HG03565 (cell line): ENCODE data around the gene CACNA1B.
"Not testable (repeated sequence)": the region's sequence is repeated elsewhere in the genome, so short reads cannot be mapped to it uniquely, and the experiment has no call there.

Experiments
- ATAC-seq: cut with Tn5 transposase; IDR thresholded peaks from one replicate; pipeline ENCODE4 v1.9.1; 2021; ENCODE audit warnings: mild to moderate bottlenecking, moderate library complexity; ENCODE audit not compliant: unreplicated experiment

Gene CACNA1B

DNA sequence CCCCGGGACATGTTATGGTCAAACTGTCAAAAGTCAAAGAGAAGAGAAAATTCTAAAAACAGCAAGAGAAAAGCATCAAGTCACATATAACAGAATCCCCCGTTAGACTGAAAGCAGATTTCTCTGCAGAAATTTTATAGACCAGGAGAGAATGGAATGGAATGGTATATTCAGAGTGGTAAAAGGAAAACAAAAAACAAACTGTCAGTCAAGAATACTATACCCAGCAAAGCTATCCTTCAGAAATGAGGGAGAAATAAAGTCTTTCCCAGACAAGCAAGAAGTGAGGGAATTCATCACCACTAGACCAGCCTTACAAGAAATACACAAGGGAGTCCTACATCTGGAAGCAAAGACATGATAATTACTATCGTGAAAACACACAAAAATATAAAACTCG is 208.0 kb downstream of the CACNA1B start:
- no peak for ATAC-seq

DNA sequence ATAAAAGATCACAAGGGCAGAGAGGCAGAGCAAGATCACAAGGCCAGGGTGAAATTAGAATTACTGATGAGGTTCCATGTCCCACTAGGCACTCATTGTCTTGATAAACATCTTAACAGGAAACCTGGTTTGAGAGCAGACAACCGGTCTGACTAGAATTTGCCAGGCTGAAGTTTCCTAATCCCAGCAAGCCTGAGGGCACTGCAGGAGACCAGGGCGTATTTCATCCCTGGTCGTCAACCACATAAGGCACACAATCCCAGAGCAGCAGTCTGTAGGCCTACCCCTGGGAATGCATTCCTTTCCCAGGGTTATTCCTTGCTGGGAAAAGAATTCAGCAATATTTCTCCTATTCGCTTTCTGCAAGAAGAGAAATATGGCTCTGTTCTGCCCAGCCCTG is 214.5 kb downstream of the CACNA1B start:
- not testable (repeated sequence) for ATAC-seq

DNA sequence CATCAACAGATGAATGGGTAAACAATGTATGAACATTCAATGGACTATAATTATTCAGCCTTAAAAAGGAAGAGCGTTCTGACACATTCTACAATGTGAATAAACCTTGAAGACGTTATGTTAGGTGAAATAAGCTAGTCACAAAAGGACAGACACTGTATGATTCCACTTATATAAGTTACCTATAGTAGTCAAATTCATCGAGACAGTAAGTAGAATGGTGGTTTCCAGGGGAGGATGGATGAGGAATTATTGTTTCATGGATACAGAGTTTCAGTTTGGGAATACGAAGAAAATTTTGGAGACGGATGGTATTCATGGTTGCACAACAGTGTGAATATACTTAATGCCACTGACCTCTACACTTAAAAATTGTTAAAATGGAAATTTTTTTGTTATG is 216.4 kb downstream of the CACNA1B start:
- ATAC-seq = no peak

DNA sequence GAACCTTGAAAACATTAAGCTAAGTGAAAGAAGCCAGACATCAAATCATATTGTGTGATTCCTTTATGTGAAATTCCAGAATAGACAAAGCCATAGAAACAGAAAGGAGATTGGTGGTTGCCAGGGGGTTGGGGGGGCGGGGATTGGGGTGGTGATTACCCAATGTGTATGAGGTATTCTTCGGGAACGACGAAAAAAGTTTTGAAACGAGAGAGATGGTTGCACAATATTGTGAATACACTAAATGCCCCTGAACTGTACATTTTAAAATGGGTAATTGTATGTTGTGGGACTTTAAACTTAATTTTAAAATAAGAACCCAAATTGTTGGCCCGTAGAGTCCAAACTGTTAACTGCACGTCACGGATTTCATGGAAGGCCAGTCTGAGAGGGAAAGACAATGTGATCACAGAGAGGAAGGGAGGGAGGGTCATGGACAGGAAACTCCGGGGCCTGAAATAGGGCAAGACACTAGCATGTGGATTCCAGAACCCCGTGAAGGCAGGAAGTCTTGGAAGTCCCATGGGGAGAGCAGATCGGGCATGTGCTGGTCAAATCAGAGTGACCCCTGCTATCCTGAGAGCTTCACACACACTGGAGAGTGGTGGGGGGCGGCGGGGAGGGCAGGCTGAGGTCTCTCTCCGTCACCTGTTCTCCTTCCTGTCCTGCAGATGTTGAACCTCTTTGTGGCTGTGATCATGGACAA is 218.4 kb downstream of the CACNA1B start:
- ATAC-seq = no peak

DNA sequence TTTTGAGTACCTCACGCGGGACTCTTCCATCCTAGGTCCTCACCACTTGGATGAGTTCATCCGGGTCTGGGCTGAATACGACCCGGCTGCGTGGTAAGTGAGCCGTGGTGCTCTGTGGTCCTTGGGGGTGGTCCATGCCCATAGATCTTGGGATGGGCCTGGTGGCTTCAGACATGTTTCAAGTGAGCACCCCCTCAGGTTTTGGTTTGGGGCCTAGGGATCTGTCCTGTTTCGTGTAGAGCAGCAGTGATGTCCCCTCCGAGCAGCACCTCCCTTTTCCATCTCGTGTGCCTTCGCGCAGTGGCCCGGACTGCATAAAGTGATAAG is 218.9 kb downstream of the CACNA1B start:
- ATAC-seq = no peak

DNA sequence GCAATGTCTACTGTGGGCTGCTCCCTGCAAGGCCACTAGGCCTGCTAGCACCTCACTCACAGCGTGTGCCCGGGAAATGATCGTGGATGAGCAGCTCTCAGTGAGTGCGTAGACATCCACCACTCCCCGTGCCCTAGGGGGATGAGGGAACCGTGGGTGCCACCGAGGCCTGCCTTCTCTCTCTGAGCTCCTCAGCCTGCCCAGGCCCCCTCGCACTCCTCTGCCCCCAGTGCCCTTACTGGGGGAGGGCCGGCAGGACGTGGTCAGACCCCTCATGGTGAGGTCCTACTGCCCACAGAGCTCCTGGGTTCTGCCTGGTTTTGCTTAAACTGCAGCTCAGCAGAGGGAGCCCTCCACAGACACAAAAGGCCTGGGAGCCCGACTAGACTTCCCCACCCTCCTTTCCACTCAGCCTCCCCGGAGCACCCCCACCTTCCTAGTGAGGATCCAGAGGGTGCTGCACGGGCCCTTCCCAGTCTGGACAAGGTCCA is 220.0 kb downstream of the CACNA1B start:
- no peak for ATAC-seq

DNA sequence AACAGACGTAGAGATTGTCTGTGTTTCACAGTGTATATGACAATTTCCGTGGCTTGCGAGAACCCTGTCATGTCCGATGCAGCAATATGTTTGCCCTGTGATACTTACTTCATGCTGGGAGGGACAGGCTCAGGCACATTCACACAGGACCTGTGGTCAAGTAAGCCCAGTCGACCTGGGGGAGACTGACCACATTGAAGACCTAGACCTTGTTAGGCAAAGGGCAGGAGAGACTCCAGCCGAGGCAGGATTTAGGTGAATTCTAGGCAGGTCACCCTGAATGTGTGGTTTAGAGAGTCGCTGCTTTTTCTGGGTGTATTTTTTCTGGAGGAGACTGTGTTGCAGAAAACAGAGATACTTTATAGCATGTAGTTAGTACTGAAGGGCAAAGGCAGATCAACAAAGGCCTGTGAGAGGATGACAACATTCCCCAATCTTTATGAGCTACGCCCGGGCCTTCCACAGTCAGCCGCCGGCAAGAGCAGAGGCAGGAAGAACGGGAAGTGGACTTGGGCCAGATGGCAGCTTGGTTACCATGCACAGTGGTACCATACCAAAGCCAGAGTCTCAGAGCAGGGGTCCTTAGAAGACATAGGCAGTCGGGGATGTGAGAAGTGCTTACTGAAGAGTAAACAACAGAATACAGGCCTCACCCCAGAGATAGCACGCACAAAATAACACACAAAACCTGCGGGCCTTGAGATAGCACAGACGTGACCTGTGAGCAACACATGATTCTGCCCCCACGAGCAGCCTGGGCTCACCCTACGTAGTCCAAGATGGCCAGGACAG is 220.7 kb downstream of the CACNA1B start:
- no peak for ATAC-seq

DNA sequence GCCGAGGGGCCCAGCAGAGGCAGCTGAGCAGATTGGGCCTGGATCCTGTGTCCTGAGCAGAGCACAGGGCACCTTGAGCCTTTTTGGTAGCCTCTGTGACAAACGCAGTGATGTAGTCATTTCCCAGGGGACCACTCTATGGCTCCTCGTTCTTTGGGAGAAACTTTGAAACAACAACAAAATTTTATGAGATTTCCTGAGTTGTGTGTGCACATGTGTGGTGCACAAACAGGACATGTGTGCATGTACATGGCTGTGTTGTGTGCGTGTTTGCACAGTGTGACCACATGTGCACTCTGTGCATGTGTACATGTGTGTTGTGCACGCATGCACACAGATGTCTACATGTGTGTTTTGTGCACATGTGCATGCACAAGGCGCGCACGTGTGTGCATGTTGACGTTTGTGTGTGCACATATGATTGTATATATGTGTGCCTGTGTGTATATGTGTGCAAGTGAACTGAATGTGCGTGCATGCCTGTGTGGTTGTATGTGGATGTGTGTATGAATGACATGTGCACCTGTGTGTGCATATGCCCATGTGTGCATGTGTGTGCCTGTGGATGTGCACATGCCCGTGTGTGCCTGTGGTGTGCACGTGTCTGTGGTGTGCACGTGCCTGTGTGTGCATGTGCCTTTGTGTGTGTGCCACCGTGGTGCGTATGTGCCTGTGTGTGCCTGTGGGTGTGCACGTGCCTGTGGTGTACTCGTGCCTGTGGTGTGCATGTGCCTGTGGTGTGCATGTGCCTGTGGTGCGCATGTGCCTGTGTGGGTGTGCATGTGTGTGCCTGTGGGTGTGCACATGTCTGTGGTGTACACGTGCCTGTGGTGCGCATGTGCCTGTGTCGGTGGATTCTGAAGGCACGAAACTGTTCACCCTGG is 221.6 kb downstream of the CACNA1B start:
- no peak for ATAC-seq

DNA sequence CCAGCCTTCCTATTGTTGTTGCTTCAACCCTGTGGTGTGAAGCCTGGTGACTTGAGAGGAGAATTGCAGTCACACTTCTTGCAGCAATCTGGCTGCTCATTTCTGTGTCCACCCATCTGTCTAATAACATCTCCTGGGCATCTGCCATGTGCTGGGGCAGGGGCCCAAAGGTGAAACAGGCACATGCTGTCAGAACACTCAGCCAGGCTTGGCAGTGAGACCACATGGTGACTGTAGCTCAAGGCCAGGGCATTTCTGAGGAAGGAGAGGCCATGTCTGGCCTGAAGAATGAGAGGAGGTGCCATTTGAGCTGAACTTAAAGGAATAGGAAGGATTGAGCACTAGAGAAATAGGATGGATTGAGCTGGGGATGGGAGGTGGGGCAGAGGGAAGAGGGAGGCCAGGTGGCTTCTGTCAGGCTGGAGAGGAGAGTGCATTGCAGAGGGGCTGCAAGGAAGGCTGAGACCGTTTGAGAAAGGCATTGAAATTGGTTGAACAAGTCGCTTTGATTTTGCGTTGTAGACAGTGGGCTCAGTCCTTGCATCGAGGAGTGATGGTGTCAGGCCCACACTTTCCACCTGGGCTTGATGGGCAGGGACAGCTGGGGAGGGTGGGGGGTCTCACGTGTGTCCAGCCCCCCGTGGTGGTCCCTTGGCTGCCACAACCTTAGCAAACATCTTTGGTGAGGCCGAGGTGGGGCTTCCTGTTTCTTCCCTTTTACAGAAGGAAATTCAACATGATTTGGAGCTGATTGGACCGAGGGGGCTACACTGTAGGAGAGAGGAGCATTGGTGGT is 222.4 kb downstream of the CACNA1B start:
- no peak for ATAC-seq

DNA sequence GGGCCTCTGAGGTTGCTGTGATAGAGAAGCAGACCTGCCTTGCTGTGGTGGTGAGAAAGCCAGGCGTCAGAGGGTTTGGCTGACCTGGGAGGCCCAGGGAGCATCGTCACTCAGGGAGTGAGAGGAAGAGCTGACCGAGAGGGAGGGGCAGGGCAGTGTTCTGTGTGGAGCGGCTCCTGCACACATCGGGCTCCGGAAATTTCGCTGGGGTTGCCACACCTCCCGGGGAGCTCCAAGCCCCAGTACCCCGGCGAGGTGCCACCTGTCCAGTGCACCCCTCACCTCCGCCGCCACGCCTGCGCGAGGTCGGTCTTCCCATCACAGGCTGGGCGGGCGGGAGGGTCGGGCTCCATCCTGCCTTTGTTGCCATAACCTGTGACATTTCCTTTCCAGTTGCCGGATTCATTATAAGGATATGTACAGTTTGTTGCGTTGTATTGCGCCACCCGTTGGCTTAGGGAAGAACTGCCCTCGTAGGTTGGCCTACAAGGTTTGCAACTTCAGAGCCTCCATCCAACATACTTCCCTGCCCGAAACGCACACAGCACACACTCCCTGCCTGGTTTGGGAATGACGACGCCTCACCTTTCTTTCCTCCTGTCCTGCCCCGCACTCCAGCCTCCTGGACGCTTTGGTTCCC is 223.2 kb downstream of the CACNA1B start:
- no peak for ATAC-seq

DNA sequence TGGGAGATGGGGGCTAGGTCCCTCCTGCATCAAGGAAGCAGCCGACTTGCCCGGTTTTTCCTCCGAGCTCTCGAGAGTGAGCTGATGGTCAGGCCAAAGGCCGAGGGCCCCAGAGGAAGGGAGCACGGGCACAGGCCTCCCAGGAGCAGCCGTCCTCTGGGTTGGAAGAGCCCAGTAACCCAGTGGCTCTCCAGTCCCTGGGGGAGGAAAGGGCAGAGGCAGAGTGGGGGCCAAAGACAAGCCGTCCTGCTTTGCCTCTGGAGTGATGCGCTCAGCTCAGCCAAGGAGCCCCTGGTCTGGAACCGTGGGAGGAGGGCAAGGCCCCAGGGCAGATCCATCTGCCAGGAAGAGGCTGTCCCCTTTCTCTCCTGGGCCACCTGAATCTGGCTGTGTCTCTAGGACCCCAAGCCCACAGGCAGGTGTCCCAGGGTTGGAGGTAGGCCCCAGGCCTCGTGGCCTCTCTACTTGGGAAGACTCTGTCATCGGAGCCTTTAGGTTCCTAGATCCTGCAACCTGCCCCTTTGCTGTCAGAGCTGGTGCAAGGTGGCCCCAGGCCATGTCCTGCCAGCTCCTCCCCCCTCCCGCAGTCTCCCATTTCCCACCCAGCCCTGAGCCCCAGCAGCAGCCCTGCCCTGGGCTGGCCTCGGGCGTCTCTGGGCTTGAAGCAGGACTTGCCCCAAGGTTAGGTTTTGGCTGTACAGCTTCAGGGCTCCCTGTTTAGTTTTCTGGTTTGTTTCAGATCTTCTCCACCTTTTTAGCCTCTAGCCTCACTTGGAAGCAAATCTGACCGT is 224.1 kb downstream of the CACNA1B start:
- ATAC-seq = no peak

DNA sequence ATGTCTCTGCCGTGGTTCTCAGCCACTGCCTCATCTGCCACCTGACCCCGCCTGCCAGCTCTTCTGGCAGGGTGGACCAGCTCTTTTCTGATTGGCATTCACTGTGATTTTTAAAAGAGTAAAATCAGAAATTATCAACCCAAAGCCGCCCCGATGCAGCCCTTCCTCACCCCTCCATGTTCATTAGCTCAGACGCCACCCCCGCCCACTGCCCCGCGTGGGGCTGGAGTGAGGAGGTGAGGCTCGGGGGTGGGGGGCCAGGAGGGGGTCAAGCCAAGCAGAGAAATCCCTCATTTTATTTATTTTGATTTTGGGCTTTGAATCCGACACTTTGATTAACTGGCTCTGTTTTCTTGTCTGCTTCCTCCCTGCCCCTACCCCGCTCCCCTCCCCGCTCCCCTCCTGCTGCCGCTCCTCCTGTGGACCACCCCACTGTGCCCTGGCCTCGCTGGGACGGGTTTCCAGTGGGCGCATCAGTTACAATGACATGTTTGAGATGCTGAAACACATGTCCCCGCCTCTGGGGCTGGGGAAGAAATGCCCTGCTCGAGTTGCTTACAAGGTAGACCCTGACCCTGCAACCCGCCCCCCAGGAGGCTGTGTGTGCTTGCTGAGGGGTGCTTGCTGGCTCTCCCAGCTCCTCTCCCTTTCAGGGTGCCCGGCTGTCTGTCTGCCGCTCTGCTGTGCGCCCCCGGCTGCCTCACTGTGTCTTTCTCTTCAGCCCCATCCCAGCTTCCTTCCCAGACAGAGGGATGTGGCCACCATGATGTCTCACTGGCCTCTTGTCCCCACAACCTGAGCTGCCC is 224.9 kb downstream of the CACNA1B start:
- no peak for ATAC-seq

DNA sequence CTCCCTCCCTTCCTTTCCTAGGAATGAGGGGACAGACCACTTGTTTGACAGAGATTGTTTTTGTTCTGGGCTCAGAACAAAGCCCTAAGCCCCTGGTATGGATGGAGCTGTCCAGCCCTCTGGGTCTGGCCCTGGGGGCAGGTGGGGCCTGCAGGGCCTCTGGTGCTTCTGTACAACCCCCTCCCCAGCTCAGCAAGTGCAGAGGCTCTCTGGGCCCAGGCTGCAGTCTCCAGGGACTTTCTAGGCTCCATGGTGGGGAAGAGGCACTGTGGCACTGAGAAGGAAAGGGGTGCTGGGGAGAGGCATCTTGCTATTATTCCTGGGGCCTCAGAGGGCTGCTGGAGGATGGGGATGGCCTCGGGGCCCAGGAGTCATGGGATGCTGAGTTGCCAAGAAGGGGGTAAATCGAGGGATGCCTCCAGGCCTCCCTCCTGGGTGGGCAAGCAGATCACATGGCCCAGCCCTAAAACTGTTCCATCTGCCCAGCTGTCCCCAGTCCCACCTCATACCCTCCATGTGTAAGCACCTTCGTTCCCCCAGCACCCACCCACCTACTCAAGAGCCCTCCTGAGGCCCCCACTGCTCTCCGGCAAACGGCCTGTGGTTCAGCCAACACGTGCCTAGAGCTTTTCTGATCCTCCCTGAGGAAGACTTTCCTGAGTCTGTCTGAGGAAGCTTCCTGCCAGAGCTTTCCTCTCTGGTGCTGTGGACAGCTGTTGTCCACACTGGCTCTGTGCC is 225.7 kb downstream of the CACNA1B start:
- no peak for ATAC-seq

DNA sequence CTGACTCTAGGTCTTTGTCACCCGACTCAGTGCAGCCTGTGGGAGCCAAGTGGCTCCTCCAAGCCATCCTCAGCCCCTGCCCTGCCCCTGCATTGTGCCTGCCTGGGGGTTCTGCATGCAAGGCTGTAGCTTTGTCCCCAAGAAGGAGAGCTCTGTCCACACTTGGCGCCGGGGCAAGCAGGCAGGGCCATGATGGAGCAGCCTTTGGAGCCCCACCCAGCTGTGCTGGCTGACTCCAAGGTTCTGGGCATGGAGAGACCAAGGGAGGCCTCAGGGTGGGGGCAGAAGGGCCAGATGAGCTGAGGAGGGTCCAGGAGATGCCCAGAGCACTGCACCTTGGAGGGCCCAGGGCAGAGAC is 226.2 kb downstream of the CACNA1B start:
- no peak for ATAC-seq

DNA sequence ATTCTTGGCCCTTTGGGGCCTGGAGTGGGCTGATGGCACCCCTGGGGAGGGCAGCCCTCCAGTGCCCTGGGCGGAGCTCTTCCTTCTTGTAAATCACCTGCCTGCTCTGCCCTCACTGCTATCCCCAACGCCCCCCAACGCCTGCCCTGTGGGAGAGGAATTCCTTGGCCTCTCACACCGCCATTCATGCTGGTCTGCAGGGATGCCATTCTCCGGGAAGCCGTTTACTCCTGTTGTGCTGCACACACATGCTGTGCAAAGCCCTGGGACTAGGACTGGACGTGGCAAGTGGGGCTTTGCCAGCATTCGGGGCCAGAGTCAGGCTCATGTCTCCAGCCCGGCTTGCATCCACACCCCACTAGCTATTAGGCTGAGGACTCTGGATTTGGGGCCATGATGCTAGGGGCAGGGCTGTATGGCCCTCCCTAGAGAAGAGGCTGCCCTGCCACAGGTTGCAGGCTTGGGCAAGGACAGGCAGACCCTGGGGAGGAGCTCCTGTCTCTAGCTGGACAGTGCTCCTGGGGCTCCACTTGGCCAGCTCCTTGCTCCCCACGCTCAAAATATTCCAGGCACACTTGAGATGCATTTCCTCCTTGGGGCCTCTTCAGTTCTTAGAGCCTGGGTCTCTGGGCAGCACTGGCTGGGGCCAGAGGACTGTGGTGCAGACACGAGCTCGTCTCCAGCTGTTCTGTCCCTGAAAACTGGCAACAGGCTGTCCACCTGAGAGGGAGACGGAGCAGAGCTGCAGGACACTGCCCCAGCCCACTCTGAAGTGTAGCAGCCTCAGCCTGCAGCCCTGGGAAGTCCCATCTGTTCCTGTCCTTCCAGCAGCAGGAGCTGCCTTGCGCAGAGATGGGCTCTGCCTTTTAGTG is 226.9 kb downstream of the CACNA1B start:
- ATAC-seq = no peak

DNA sequence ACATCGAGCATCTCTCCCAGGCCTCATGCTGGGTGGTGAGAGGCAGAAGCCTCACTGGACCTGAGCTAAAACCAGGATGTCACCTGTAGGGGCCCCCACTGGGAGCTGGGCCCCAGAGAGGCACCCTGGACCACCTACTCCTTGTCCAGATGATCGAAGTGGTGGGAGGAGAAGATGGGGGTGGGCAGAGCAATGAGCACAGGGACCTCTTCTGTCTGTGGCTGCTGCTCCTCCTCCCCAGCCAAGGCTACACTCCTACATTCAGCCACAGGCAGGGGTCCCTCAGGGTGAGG is 227.5 kb downstream of the CACNA1B start:
- ATAC-seq = no peak
